ENCODE measurements around the gene SPEF2.

DNA sequence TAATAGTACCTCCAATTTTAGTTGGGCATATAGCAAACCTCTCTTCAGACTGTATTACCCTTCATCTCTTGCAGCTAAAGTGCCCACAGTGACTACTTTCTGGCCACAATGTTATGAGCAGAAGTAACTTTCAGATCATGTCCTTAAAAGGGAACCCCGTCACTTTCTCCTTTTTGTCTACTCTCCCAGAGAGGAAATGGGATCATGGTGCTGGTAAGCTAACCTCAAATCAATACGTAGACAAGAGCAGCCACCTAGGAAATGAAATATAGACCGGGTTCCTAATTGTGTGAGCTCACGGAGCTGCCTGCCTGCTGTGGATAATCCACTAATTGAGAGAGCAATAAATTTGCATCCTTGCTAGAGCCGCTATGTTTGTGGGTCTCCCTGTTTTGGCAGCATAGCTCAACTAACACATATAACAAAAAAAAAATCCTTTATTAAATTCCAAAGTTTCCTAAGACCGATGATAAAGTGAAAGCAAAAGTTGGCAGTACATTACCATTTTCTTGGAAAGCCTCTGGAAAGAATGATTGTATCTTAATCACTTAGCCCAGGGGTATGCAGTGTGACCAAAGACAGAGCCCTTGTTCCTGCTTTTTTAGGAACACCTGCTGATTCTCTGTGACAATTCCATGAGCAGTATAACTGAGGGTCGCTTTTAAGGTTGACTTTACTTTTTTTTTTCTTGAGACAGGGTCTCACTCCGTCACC is 233.5 kb downstream of the SPEF2 start:
- TF ChIP-seq EZH2 (IDR thresholded peaks at IDR 0.05; ENCODE audit: borderline replicate concordance, control insufficient read depth, low read depth, low read length) (no peak), KDM1A (IDR thresholded peaks at IDR 0.05; ENCODE audit: borderline replicate concordance) (no peak), RAD21 (IDR thresholded peaks at IDR 0.05; ENCODE audit: insufficient read depth, low read depth, low read length) (no peak), POLR2A (IDR thresholded peaks at IDR 0.05; ENCODE audit: low read depth, low read length) (no peak), HDAC6 (IDR thresholded peaks at IDR 0.05; ENCODE audit: unreplicated experiment) (no peak), EP300 (IDR thresholded peaks at IDR 0.05; ENCODE audit: borderline replicate concordance in 1 of 2, control insufficient read depth in 1 of 2, low read depth in 2 of 2, low read length in 2 of 2) (no peak), POLR2AphosphoS5 (IDR thresholded peaks at IDR 0.05; ENCODE audit: low read length) (no peak), CEBPB (IDR thresholded peaks at IDR 0.05; ENCODE audit: borderline replicate concordance in 1 of 2, low read depth in 2 of 2, low read length in 2 of 2) (no peak), CREM (IDR thresholded peaks at IDR 0.05; ENCODE audit: low read depth) (no peak), DPF2 (IDR thresholded peaks at IDR 0.05) (no peak), JUND (IDR thresholded peaks at IDR 0.05; ENCODE audit: low read depth, low read length) (no peak), ZNF274 (IDR thresholded peaks at IDR 0.05; ENCODE audit: insufficient read depth, insufficient read length) (no peak)
- TF ChIP-seq, protein P1, sequence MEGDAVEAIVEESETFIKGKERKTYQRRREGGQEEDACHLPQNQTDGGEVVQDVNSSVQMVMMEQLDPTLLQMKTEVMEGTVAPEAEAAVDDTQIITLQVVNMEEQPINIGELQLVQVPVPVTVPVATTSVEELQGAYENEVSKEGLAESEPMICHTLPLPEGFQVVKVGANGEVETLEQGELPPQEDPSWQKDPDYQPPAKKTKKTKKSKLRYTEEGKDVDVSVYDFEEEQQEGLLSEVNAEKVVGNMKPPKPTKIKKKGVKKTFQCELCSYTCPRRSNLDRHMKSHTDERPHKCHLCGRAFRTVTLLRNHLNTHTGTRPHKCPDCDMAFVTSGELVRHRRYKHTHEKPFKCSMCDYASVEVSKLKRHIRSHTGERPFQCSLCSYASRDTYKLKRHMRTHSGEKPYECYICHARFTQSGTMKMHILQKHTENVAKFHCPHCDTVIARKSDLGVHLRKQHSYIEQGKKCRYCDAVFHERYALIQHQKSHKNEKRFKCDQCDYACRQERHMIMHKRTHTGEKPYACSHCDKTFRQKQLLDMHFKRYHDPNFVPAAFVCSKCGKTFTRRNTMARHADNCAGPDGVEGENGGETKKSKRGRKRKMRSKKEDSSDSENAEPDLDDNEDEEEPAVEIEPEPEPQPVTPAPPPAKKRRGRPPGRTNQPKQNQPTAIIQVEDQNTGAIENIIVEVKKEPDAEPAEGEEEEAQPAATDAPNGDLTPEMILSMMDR (IDR thresholded peaks at IDR 0.05 in 2 of 3, conservative IDR thresholded peaks at IDR 0.05 in 1 of 3; ENCODE audit: control insufficient read depth in 2 of 3, extremely low read depth in 1 of 3, insufficient read depth in 1 of 3, low read depth in 3 of 3, low read length in 3 of 3): no peak
